Neural cell (in vitro differentiated cells): ENCODE results near the gene LONRF3. TPM values are rescaled to one million over a fixed set of nuclear protein-coding genes. Genes with fewer than 3 reads are reported as not detected.

Experiments used
- H2AFZ ChIP-seq: fragments of 200-600, 300-800 bp; sonication (generic), shearing (Covaris generic); 2 replicates; pipeline ENCODE4 v1.6.0; 2014; ENCODE audit warnings: low read depth, mild to moderate bottlenecking, antibody characterized with exemption, low read length, moderate library complexity
- H3F3A ChIP-seq: fragments of 200-600 bp; shearing (Covaris generic); 2 replicates; pipeline ENCODE4 v1.6.1; 2016; ENCODE audit warnings: mild to moderate bottlenecking, moderate library complexity, mixed read lengths, antibody characterized with exemption, low read length; ENCODE audit not compliant: insufficient read depth, poor library complexity, severe bottlenecking
- H3K27ac ChIP-seq: fragments of 200-600, 300-800 bp; sonication (generic), shearing (Covaris generic); 2 replicates; pipeline ENCODE4 v1.5.1; 2014; ENCODE audit warnings: mild to moderate bottlenecking, low read length, moderate library complexity
- H3K27me3 ChIP-seq: fragments of 300-800, 200-600 bp; sonication (generic), shearing (Covaris generic); 2 replicates; pipeline ENCODE4 v1.6.0; 2014; ENCODE audit warnings: mild to moderate bottlenecking, low read depth, low read length, moderate library complexity; ENCODE audit not compliant: insufficient read depth
- H3K36me3 ChIP-seq: fragments of 300-800, 200-600 bp; sonication (generic), shearing (Covaris generic); 2 replicates; pipeline ENCODE4 v1.5.1; 2014; ENCODE audit warnings: mild to moderate bottlenecking, antibody characterized with exemption, low read length, moderate library complexity; ENCODE audit not compliant: insufficient read depth
- H3K4me2 ChIP-seq: fragments of 300-800, 200-600 bp; sonication (generic), shearing (Covaris generic); 2 replicates; pipeline ENCODE4 v1.6.0; 2014; ENCODE audit warnings: mild to moderate bottlenecking, low read length
- H3K4me3 ChIP-seq: fragments of 300-800, 200-600 bp; sonication (generic), shearing (Covaris generic); 2 replicates; pipeline ENCODE4 v1.5.1; 2014; ENCODE audit warnings: mild to moderate bottlenecking, low read length, moderate library complexity
- H3K79me2 ChIP-seq: fragments of 200-600 bp; shearing (Covaris generic); replicated peaks from 2 replicates; pipeline ENCODE4 v1.6.0; 2014; ENCODE audit warnings: mild to moderate bottlenecking, low read length, moderate library complexity; ENCODE audit not compliant: insufficient read depth
- H3K9ac ChIP-seq: fragments of 300-800, 200-600 bp; sonication (generic), shearing (Covaris generic); 2 replicates; pipeline ENCODE4 v1.6.1; 2016; ENCODE audit warnings: mild to moderate bottlenecking, low read length, mixed read lengths
- H3K9me2 ChIP-seq: fragments of 200-600 bp; shearing (Covaris generic); 2 replicates; pipeline ENCODE4 v1.6.1; 2016; ENCODE audit warnings: mild to moderate bottlenecking, low read length, mixed read lengths; ENCODE audit not compliant: insufficient read depth
- H3K9me3 ChIP-seq: fragments of 200-600, 300-800 bp; sonication (generic), shearing (Covaris generic); 2 replicates; pipeline ENCODE4 v1.6.1; 2016; ENCODE audit warnings: mild to moderate bottlenecking, mixed run types, low read length, moderate library complexity, mixed read lengths
- H4K20me1 ChIP-seq: fragments of 200-600 bp; shearing (Covaris generic); 2 replicates; pipeline ENCODE4 v1.6.1; 2016; ENCODE audit warnings: mild to moderate bottlenecking, mixed run types; ENCODE audit not compliant: insufficient read depth
- CTCF ChIP-seq: fragments of 450-650 bp; IDR thresholded peaks from 2 replicates; pipeline ENCODE4 v1.5.1; 2014; ENCODE audit warnings: antibody characterized with exemption, mild to moderate bottlenecking, moderate library complexity; ENCODE audit not compliant: poor library complexity, severe bottlenecking
- EP300 ChIP-seq: fragments of 450-650 bp; conservative IDR thresholded peaks from 2 replicates; pipeline ENCODE4 v1.6.1; 2014; ENCODE audit warnings: antibody characterized with exemption, mild to moderate bottlenecking, moderate library complexity; ENCODE audit not compliant: poor library complexity, severe bottlenecking
- EZH2 ChIP-seq: fragments of 200-600, 300-800 bp; shearing (Covaris generic), sonication (generic); IDR thresholded peaks from 2 replicates; pipeline ENCODE4 v1.6.1; 2014; ENCODE audit warnings: antibody characterized with exemption, low read length, borderline replicate concordance, mild to moderate bottlenecking; ENCODE audit not compliant: insufficient read depth, poor library complexity, severe bottlenecking
- MXI1 ChIP-seq: fragments of 450-650 bp; conservative IDR thresholded peaks from 2 replicates; pipeline ENCODE4 v1.6.1; 2014; ENCODE audit warnings: antibody characterized with exemption, mild to moderate bottlenecking; ENCODE audit not compliant: poor library complexity, severe bottlenecking
- POLR2AphosphoS5 ChIP-seq: IDR thresholded peaks from 2 replicates; pipeline ENCODE4 v1.6.1; 2012
- RAD21 ChIP-seq: fragments of 450-650 bp; conservative IDR thresholded peaks from 2 replicates; pipeline ENCODE4 v1.6.1; 2014; ENCODE audit warnings: antibody characterized with exemption, mild to moderate bottlenecking, moderate library complexity
- REST ChIP-seq: IDR thresholded peaks from 2 replicates; pipeline ENCODE4 v1.6.1; 2012; ENCODE audit warnings: borderline replicate concordance
- SMC3 ChIP-seq: fragments of 450-650 bp; conservative IDR thresholded peaks from 2 replicates; pipeline ENCODE4 v1.6.1; 2014; ENCODE audit warnings: antibody characterized with exemption, mild to moderate bottlenecking, moderate library complexity; ENCODE audit not compliant: poor library complexity
- TAF1 ChIP-seq: IDR thresholded peaks from 2 replicates; pipeline ENCODE4 v1.6.1; 2012; ENCODE audit warnings: low read depth
- polyA plus RNA-seq: library from polyadenylated mRNA; depleted of rRNA; stranded (reverse); fragments of >200 nt; gene quantifications from 2 replicates; pipeline ENCODE4 v1.2.3, GENCODE V29; 2014

Gene LONRF3
- polyA plus RNA-seq, 1 donor from 2014 or later: 0.41 TPM

- H3K36me3 ChIP-seq: no peaks in the 10 kb centered on the region
- no peaks in the 10 kb centered on the region for H3K9me2 ChIP-seq
- H4K20me1 ChIP-seq: no peaks in the 10 kb centered on the region
- H3K79me2 ChIP-seq: no peaks in the 10 kb centered on the region
- H3K9me3 ChIP-seq: no peaks in the 10 kb centered on the region
- no peak overlapping the region for H3K4me2 ChIP-seq
- H3K9ac ChIP-seq: no peak overlapping the region
- TF ChIP-seq REST (no peak), MXI1 (no peak), SMC3 (peak; percentile 56), EZH2 (no peak), CTCF (peak; percentile 63), TAF1 (no peak), RAD21 (peak; percentile 32)
- H3F3A ChIP-seq: no peaks in the 10 kb centered on the region
- no peaks in the 10 kb centered on the region for H3K27me3 ChIP-seq
- no peak overlapping the region for H3K27ac ChIP-seq
- H2AFZ ChIP-seq: no peak overlapping the region
- H3K4me3 ChIP-seq: no peak overlapping the region
Observed at GRCh38 chrX:119008110-119008744, 33.8 kb downstream of the LONRF3 start.

- Histone ChIP-seq H4K20me1 (no peaks in the 10 kb centered on the region), H3K9ac (no peak overlapping the region), H3K9me2 (no peaks in the 10 kb centered on the region), H3K27ac (no peak overlapping the region), H3F3A (no peaks in the 10 kb centered on the region), H3K4me2 (no peak overlapping the region), H3K36me3 (no peaks in the 10 kb centered on the region), H3K79me2 (no peaks in the 10 kb centered on the region), H2AFZ (no peak overlapping the region), H3K27me3 (no peaks in the 10 kb centered on the region), H3K4me3 (no peak overlapping the region), H3K9me3 (no peaks in the 10 kb centered on the region)
- TF ChIP-seq EZH2 (no peak), RAD21 (no peak)
Observed at GRCh38 chrX:119009071-119009470, 34.7 kb downstream of the LONRF3 start.

GRCh38 chrX:119010491-119010890 is 36.1 kb downstream of the LONRF3 start:
- Histone ChIP-seq H3K9ac (no peak overlapping the region), H3K9me3 (no peaks in the 10 kb centered on the region), H3K27me3 (no peaks in the 10 kb centered on the region), H2AFZ (no peak overlapping the region), H3F3A (no peaks in the 10 kb centered on the region), H3K9me2 (no peaks in the 10 kb centered on the region), H3K36me3 (no peaks in the 10 kb centered on the region), H3K27ac (no peak overlapping the region), H3K4me2 (no peak overlapping the region), H4K20me1 (no peaks in the 10 kb centered on the region), H3K4me3 (no peak overlapping the region), H3K79me2 (no peaks in the 10 kb centered on the region)
- TF ChIP-seq MXI1 (no peak), SMC3 (no peak), REST (no peak), RAD21 (no peak), TAF1 (no peak), CTCF (no peak), EP300 (no peak), POLR2AphosphoS5 (no peak), EZH2 (no peak)
